ENCODE measurements around the gene NT5DC4.

NT5DC4 gene

GRCh38 chr2:112788653-112789052, 67.8 kb downstream of the NT5DC4 start:
- 68% methylated on average over 2 of the region's 3 CpGs for WGBS
- DNase-seq, result no peak
- no peak overlapping the region for H2BK12ac ChIP-seq (ENCODE audit: low read length in 2 of 2)
- H2AFZ ChIP-seq (ENCODE audit: low read depth, low read length), result no peak overlapping the region
- no peak overlapping the region for H3K14ac ChIP-seq (ENCODE audit: low read length in 2 of 2)
- H2AK5ac ChIP-seq (ENCODE audit: low read length, severe bottlenecking), result no peak overlapping the region
- no peak overlapping the region for H3K4me2 ChIP-seq (ENCODE audit: low read length, poor library complexity, severe bottlenecking)
- H3K18ac ChIP-seq (ENCODE audit: low read depth in 1 of 2, low read length in 2 of 2), result no peak overlapping the region
- H3K27me3 ChIP-seq (ENCODE audit: control insufficient read depth in 1 of 2, insufficient read depth in 1 of 2, low read length in 2 of 2), result no peaks in the 10 kb centered on the region
- H3K4me3 ChIP-seq (ENCODE audit: insufficient read depth in 1 of 2, low read depth in 1 of 2, low read length in 2 of 2), result no peak overlapping the region
- H2BK15ac ChIP-seq (ENCODE audit: low read depth, poor library complexity, severe bottlenecking), result no peak overlapping the region
- H3K9me3 ChIP-seq (ENCODE audit: control insufficient read depth, low read length), result no peaks in the 10 kb centered on the region
- H4K8ac ChIP-seq (ENCODE audit: low read length), result no peak overlapping the region
- no peak overlapping the region for H2BK5ac ChIP-seq (ENCODE audit: low read depth, low read length, poor library complexity, severe bottlenecking)
- H3K23ac ChIP-seq (ENCODE audit: low read length in 2 of 2), result no peak overlapping the region
- H3K4me1 ChIP-seq (ENCODE audit: control insufficient read depth, insufficient read depth, low read depth, low read length), result no peaks in the 10 kb centered on the region
- no peak overlapping the region for H3K27ac ChIP-seq (ENCODE audit: low read length, poor library complexity, severe bottlenecking)
- no peaks in the 10 kb centered on the region for H3K79me1 ChIP-seq (replicated peaks; ENCODE audit: low read length, poor library complexity, severe bottlenecking)
- no peak overlapping the region for H4K91ac ChIP-seq (ENCODE audit: low read length)
- H3K9ac ChIP-seq (ENCODE audit: low read length), result no peak overlapping the region
- no peak overlapping the region for H3K4ac ChIP-seq (ENCODE audit: low read depth in 1 of 2, low read length in 2 of 2)
- H2BK120ac ChIP-seq (ENCODE audit: low read depth, low read length), result no peak overlapping the region
- H3K36me3 ChIP-seq (ENCODE audit: control insufficient read depth in 1 of 2, insufficient read depth in 2 of 2, low read depth in 1 of 2, low read length in 2 of 2), result no peaks in the 10 kb centered on the region

Measured in mesenchymal stem cell (in vitro differentiated cells and primary cell).